Sigmoid colon (tissue), 7 donors: ENCODE measurements around the gene YTHDF1. TPM values are rescaled to one million over a fixed set of nuclear protein-coding genes. Genes with fewer than 3 reads are reported as not detected.

Experiments used
- DNase-seq: peaks from one replicate; pipeline ENCODE4 v3.0.0-alpha.2; 2019
- H3K27ac ChIP-seq, 4 donors: fragments of 200-600 bp; sonication (generic); one replicate each; pipeline ENCODE4 v1.5.1; 2016 to 2019; ENCODE audit warnings: mild to moderate bottlenecking in 1 of 4
- H3K27me3 ChIP-seq, 3 donors: fragments of 200-600 bp; sonication (generic); one replicate each; pipeline ENCODE4 v1.5.1; 2019; ENCODE audit warnings: mild to moderate bottlenecking in 1 of 3
- H3K36me3 ChIP-seq, 4 donors: fragments of 200-600 bp; sonication (generic); one replicate each; pipeline ENCODE4 v1.5.1; 2016 to 2019
- H3K4me1 ChIP-seq, 4 donors: fragments of 200-600 bp; sonication (generic); one replicate each; pipeline ENCODE4 v1.5.1; 2017 to 2019
- H3K4me3 ChIP-seq, 4 donors: fragments of 200-600 bp; sonication (generic); one replicate each; pipeline ENCODE4 v1.5.1; 2017 to 2019; ENCODE audit warnings: mild to moderate bottlenecking in 2 of 4, moderate library complexity in 1 of 4
- H3K9me3 ChIP-seq, 4 donors: fragments of 200-600 bp in 3 of 4; sonication (generic) in 3 of 4; one replicate each; pipeline versions ENCODE4 v1.5.1 to v1.6.1; 2013 to 2019
- CTCF ChIP-seq, 4 experiments: fragments of 450-650 bp in 3 of 4; fragments of 200-600 bp in 1 of 4; IDR thresholded peaks; one replicate each; pipeline ENCODE4 v1.5.1; 2016 to 2019; ENCODE audit warnings: antibody characterized with exemption in 4 of 4, mild to moderate bottlenecking in 3 of 4, moderate library complexity in 2 of 4
- EP300 ChIP-seq, 4 donors: sonication (generic); formaldehyde crosslinking; IDR thresholded peaks; one replicate each; pipeline ENCODE4 v1.6.1; 2017; ENCODE audit warnings: antibody characterized with exemption in 4 of 4
- POLR2A ChIP-seq, 2 donors: fragments of 450-650 bp; IDR thresholded peaks; one replicate each; pipeline ENCODE4 v1.6.1; 2016; ENCODE audit warnings: antibody characterized with exemption in 2 of 2, mild to moderate bottlenecking in 2 of 2, moderate library complexity in 2 of 2
- POLR2AphosphoS5 ChIP-seq, 4 donors: sonication (generic); formaldehyde crosslinking; IDR thresholded peaks; one replicate each; pipeline ENCODE4 v1.6.1; 2017; ENCODE audit warnings: antibody characterized with exemption in 4 of 4
- WGBS, 2 donors: extraction: QIAGEN DNeasy Blood & Tissue Kit; methylation state at CpG; one replicate each; pipeline ENCODE4 v1.1.7; 2013; 5-methylcytosine and 5-hydroxymethylcytosine counted together
- intact Hi-C: fragments of 100-400 bp; cut with DNase I; formaldehyde crosslinking; loops from one replicate; pipeline ENCODE4 v1.15.1; 2023
- polyA plus RNA-seq, 3 donors: library from polyadenylated mRNA; stranded (reverse); fragments of 200-250 nt; gene quantifications; one replicate each; pipeline ENCODE4 v1.2.3, GENCODE V29; 2013
- total RNA-seq, 4 donors: library from RNA; depleted of rRNA; stranded (reverse); fragments of >200 nt; gene quantifications; one replicate each; pipeline ENCODE4 v1.1.0, GENCODE V29; 2016
- donor health status: healthy with polysubstance abuse.
- donor health status: Bipolar disorder and iron deficiency.
- donor health status: healthy.

YTHDF1 gene
- total and polyA plus RNA-seq, 7 donors, result 15.3 to 25.0 (median 22.4) TPM

- TF ChIP-seq EP300 (IDR thresholded peaks at IDR 0.05) (no peak), CTCF (IDR thresholded peaks at IDR 0.05) (no peak), POLR2A (IDR thresholded peaks at IDR 0.05) (no peak), POLR2AphosphoS5 (IDR thresholded peaks at IDR 0.05) (no peak)
- no peaks in the 10 kb centered on the region for H3K9me3 ChIP-seq
- whole genome bisulfite sequencing, 2 donors, result 41 to 44% methylated on average over 8 of the region's 8 CpGs
- peaks cover 0 to 31% (median 18%) of the 10 kb centered on the region in 4 donors for H3K4me1 ChIP-seq
- no peak for DNase-seq
- H3K27me3 ChIP-seq, result peaks cover 49 to 76% (median 56%) of the 10 kb centered on the region in 3 donors
- no peak overlapping the region for H3K4me3 ChIP-seq
- intact Hi-C loops, result no loop called here
- H3K27ac ChIP-seq, result no peak overlapping the region
- H3K36me3 ChIP-seq, result no peaks in the 10 kb centered on the region
These were observed 43.2 kb downstream of the YTHDF1 start for GRCh38 chr20:63172726-63173125.

GRCh38 chr20:63171991-63172390 is 43.9 kb downstream of the YTHDF1 start:
- Histone ChIP-seq H3K4me1 (peaks cover 0 to 23% (median 11%) of the 10 kb centered on the region in 4 donors), H3K4me3 (no peak overlapping the region), H3K9me3 (no peaks in the 10 kb centered on the region), H3K27ac (no peak overlapping the region), H3K36me3 (no peaks in the 10 kb centered on the region), H3K27me3 (peaks cover 43 to 71% (median 49%) of the 10 kb centered on the region in 3 donors)
- DNase-seq, result no peak
- no peak for TF ChIP-seq POLR2AphosphoS5 (IDR thresholded peaks at IDR 0.05)
- TF ChIP-seq CTCF (IDR thresholded peaks at IDR 0.05), result no peak
- TF ChIP-seq POLR2A (IDR thresholded peaks at IDR 0.05), result no peak
- TF ChIP-seq EP300 (IDR thresholded peaks at IDR 0.05), result no peak
- intact Hi-C loops, result no loop called here
- WGBS, 2 donors, result 69 to 80% methylated on average over 5 of the region's 5 CpGs

GRCh38 chr20:63169681-63170080 is 46.2 kb downstream of the YTHDF1 start:
- 29 to 46% methylated on average over 6 of the region's 6 CpGs for WGBS, 2 donors
- intact Hi-C loops, result no loop called here

GRCh38 chr20:63168861-63169260 is 47.1 kb downstream of the YTHDF1 start:
- H3K36me3 ChIP-seq, result no peaks in the 10 kb centered on the region
- intact Hi-C loops, result no loop called here
- WGBS, 2 donors, result 56 to 76% methylated on average over 12 of the region's 12 CpGs
- H3K27ac ChIP-seq, result no peak overlapping the region
- DNase-seq, result no peak
- no peaks in the 10 kb centered on the region for H3K9me3 ChIP-seq
- H3K4me1 ChIP-seq, result no peaks in the 10 kb centered on the region
- peaks cover 13 to 54% (median 24%) of the 10 kb centered on the region in 3 donors for H3K27me3 ChIP-seq
- no peak overlapping the region for H3K4me3 ChIP-seq
- TF ChIP-seq EP300 (IDR thresholded peaks at IDR 0.05) (no peak), POLR2A (IDR thresholded peaks at IDR 0.05) (no peak), CTCF (IDR thresholded peaks at IDR 0.05) (no peak), POLR2AphosphoS5 (IDR thresholded peaks at IDR 0.05) (no peak)

More at GRCh38 chr20:63169681-63170080, 46.2 kb downstream of the YTHDF1 start:
- H3K4me1 ChIP-seq, result peaks cover 0 to 1% (median 0%) of the 10 kb centered on the region in 4 donors
- H3K4me3 ChIP-seq, result no peak overlapping the region
- no peak for DNase-seq
- H3K27me3 ChIP-seq, result peaks cover 22 to 54% (median 32%) of the 10 kb centered on the region in 3 donors
- no peaks in the 10 kb centered on the region for H3K36me3 ChIP-seq
- TF ChIP-seq POLR2A (IDR thresholded peaks at IDR 0.05) (no peak), EP300 (IDR thresholded peaks at IDR 0.05) (no peak), POLR2AphosphoS5 (IDR thresholded peaks at IDR 0.05) (no peak), CTCF (IDR thresholded peaks at IDR 0.05) (no peak)
- no peak overlapping the region for H3K27ac ChIP-seq
- H3K9me3 ChIP-seq, result no peaks in the 10 kb centered on the region
